Suprapubic skin (tissue), 3 donors: ENCODE data around the gene ANKH.

Source experiments
- POLR2A ChIP-seq, 2 donors: fragments of 450-650 bp; IDR thresholded peaks; one replicate each; pipeline ENCODE4 v1.6.1; 2017; ENCODE audit warnings: antibody characterized with exemption in 2 of 2, mild to moderate bottlenecking in 2 of 2, moderate library complexity in 2 of 2
- TF ChIP-seq, protein P1 (sequence below), 2 donors: fragments of 200-600 bp in 1 of 2; fragments of 450-650 bp in 1 of 2; sonication (generic) in 1 of 2; IDR thresholded peaks; one replicate each; pipeline ENCODE4 v1.5.1; 2016 to 2019; ENCODE audit warnings: antibody characterized with exemption in 2 of 2, mild to moderate bottlenecking in 1 of 2, moderate library complexity in 1 of 2

DNA sequence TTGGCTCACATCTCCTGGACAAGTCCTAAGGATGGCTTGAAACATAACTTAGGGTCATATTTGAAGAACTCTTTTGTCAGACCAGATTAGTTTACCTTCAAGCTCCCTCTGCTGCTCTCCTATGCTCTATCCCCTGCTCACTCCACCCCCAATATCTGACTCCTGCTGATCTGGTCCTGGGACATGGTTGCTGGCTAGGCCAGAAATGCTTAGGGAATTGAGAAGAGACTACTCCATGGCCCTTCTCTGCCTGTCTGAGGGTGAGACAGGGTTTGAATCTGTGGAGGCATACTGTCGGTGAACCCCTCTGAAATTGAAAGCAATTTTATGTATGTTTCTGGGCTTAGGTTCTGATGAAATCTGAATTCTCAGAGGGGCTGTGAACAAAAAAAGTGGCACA, 203.8 kb downstream of the ANKH start:
- no peak for TF ChIP-seq POLR2A (IDR thresholded peaks at IDR 0.05)
- TF ChIP-seq, protein P1, sequence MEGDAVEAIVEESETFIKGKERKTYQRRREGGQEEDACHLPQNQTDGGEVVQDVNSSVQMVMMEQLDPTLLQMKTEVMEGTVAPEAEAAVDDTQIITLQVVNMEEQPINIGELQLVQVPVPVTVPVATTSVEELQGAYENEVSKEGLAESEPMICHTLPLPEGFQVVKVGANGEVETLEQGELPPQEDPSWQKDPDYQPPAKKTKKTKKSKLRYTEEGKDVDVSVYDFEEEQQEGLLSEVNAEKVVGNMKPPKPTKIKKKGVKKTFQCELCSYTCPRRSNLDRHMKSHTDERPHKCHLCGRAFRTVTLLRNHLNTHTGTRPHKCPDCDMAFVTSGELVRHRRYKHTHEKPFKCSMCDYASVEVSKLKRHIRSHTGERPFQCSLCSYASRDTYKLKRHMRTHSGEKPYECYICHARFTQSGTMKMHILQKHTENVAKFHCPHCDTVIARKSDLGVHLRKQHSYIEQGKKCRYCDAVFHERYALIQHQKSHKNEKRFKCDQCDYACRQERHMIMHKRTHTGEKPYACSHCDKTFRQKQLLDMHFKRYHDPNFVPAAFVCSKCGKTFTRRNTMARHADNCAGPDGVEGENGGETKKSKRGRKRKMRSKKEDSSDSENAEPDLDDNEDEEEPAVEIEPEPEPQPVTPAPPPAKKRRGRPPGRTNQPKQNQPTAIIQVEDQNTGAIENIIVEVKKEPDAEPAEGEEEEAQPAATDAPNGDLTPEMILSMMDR (IDR thresholded peaks at IDR 0.05), result no peak
